Measurements from ENCODE around the gene MYL2. TPM values are rescaled to one million over a fixed set of nuclear protein-coding genes. Genes with fewer than 3 reads are reported as not detected.

Gene MYL2
- total and polyA plus RNA-seq, 10 of the 15 experiments (the other 5 are each of a cell fraction or from before 2014, with no cell fraction given), result 0.08 to 1.8 (median 0.57) TPM; not detected in 1

GRCh38 chr12:110940296-110940695 lies 19.9 kb upstream of the MYL2 start (continued):
- TF ChIP-seq, protein P1, sequence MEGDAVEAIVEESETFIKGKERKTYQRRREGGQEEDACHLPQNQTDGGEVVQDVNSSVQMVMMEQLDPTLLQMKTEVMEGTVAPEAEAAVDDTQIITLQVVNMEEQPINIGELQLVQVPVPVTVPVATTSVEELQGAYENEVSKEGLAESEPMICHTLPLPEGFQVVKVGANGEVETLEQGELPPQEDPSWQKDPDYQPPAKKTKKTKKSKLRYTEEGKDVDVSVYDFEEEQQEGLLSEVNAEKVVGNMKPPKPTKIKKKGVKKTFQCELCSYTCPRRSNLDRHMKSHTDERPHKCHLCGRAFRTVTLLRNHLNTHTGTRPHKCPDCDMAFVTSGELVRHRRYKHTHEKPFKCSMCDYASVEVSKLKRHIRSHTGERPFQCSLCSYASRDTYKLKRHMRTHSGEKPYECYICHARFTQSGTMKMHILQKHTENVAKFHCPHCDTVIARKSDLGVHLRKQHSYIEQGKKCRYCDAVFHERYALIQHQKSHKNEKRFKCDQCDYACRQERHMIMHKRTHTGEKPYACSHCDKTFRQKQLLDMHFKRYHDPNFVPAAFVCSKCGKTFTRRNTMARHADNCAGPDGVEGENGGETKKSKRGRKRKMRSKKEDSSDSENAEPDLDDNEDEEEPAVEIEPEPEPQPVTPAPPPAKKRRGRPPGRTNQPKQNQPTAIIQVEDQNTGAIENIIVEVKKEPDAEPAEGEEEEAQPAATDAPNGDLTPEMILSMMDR (IDR thresholded peaks at IDR 0.05 in 2 of 3, conservative IDR thresholded peaks at IDR 0.05 in 1 of 3; ENCODE audit: control insufficient read depth in 2 of 3, extremely low read depth in 1 of 3, insufficient read depth in 1 of 3, low read depth in 3 of 3, low read length in 3 of 3), result no peak
- no peak for TF ChIP-seq GATAD2B (conservative IDR thresholded peaks at IDR 0.05; ENCODE audit: low read depth)
- TF ChIP-seq RBBP5 (conservative IDR thresholded peaks at IDR 0.05), result no peak
- TF ChIP-seq, protein P2, sequence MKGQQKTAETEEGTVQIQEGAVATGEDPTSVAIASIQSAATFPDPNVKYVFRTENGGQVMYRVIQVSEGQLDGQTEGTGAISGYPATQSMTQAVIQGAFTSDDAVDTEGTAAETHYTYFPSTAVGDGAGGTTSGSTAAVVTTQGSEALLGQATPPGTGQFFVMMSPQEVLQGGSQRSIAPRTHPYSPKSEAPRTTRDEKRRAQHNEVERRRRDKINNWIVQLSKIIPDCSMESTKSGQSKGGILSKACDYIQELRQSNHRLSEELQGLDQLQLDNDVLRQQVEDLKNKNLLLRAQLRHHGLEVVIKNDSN (IDR thresholded peaks at IDR 0.05; ENCODE audit: borderline replicate concordance, extremely low read length, insufficient read depth, low read depth, low read length), result no peak
- no peak for TF ChIP-seq WRNIP1 (IDR thresholded peaks at IDR 0.05; ENCODE audit: borderline replicate concordance, low read depth, low read length)
- no peak for TF ChIP-seq ZNF592 (IDR thresholded peaks at IDR 0.05)
- no peak for TF ChIP-seq FOXK2 (IDR thresholded peaks at IDR 0.05)
- TF ChIP-seq YBX1 (IDR thresholded peaks at IDR 0.05), result no peak
- TF ChIP-seq GABPA (IDR thresholded peaks at IDR 0.05; ENCODE audit: low read depth), result no peak

Measured in GM12878 (cell line).